PC-9 (cell line): ENCODE results near the gene DNAJC13.

Source experiments
- EZH2 ChIP-seq: fragments of 200-600 bp; sonication (generic); IDR thresholded peaks from 2 replicates; pipeline ENCODE4 v1.8.0; 2017; ENCODE audit warnings: antibody characterized with exemption, low read depth
- TF ChIP-seq, protein P1 (sequence below): fragments of 200-600 bp; sonication (generic); conservative IDR thresholded peaks from 2 replicates; pipeline ENCODE4 v1.6.1; 2017; ENCODE audit warnings: mixed run types, antibody characterized with exemption, mild to moderate bottlenecking, moderate library complexity

DNA sequence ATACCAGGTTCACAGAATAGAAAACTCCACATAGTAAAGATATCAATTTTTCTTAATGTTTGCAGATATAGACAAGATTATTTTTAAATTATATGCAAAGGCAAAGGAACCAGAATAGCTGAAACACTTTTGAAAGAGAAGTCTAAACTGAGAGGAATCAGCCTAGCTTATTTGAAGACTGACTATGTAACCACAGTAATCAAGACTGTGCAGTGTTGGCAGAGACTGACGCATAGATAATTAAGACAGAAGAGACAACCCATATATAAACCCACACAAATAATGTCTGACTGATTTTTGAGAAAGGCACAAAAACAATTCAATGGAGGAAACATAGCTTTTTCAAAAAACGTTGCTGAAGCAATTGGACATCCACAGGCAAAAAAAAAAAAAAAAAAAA lies 151.1 kb downstream of the DNAJC13 start:
- TF ChIP-seq, protein P1, sequence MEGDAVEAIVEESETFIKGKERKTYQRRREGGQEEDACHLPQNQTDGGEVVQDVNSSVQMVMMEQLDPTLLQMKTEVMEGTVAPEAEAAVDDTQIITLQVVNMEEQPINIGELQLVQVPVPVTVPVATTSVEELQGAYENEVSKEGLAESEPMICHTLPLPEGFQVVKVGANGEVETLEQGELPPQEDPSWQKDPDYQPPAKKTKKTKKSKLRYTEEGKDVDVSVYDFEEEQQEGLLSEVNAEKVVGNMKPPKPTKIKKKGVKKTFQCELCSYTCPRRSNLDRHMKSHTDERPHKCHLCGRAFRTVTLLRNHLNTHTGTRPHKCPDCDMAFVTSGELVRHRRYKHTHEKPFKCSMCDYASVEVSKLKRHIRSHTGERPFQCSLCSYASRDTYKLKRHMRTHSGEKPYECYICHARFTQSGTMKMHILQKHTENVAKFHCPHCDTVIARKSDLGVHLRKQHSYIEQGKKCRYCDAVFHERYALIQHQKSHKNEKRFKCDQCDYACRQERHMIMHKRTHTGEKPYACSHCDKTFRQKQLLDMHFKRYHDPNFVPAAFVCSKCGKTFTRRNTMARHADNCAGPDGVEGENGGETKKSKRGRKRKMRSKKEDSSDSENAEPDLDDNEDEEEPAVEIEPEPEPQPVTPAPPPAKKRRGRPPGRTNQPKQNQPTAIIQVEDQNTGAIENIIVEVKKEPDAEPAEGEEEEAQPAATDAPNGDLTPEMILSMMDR: no peak
- no peak for TF ChIP-seq EZH2
